Measurements from ENCODE around the gene RALGPS1.

DNA sequence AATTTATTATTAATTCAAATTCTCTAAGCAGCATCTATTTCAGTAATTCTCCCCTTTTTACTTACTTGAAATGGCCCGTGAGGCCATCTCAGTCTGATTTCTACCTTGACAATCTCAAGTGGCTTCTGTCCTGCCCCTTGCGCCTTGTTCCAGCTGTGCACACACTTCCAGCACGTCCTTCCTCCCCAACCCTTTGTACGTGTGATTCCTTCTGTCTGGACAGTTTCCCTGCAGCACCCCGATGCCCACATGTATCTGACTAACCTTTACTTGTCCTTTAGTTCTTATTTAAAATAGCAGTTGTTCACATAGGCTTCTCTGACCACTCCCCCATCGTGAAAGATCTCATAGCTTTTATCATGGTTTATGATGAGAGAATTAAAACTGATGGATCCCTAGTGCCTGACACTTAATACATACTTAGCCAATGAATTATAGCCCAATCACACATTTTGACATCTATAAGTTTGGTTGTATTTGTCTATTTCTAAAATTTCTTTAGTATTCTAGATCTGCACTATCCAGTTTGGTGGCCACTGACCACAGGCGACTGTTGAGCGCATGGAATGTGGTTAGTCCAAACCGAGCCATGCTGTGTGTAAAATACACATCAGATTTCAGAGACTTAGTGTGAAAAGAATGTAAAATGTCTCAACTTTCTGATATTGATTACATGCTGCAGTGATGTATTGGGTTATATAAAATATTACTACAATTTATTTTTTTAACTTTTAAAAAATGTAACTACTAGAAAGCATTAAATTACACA is 39.9 kb upstream of the RALGPS1 start:
- TF ChIP-seq SMC3 (IDR thresholded peaks at IDR 0.05; ENCODE audit: low read depth, low read length) = no peak
- no peak for TF ChIP-seq ELF1 (IDR thresholded peaks at IDR 0.05)
- TF ChIP-seq SIN3A (IDR thresholded peaks at IDR 0.05; ENCODE audit: borderline replicate concordance, low read depth, low read length) = no peak
- TF ChIP-seq, protein P1, sequence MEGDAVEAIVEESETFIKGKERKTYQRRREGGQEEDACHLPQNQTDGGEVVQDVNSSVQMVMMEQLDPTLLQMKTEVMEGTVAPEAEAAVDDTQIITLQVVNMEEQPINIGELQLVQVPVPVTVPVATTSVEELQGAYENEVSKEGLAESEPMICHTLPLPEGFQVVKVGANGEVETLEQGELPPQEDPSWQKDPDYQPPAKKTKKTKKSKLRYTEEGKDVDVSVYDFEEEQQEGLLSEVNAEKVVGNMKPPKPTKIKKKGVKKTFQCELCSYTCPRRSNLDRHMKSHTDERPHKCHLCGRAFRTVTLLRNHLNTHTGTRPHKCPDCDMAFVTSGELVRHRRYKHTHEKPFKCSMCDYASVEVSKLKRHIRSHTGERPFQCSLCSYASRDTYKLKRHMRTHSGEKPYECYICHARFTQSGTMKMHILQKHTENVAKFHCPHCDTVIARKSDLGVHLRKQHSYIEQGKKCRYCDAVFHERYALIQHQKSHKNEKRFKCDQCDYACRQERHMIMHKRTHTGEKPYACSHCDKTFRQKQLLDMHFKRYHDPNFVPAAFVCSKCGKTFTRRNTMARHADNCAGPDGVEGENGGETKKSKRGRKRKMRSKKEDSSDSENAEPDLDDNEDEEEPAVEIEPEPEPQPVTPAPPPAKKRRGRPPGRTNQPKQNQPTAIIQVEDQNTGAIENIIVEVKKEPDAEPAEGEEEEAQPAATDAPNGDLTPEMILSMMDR (IDR thresholded peaks at IDR 0.05) = no peak
- no peak for TF ChIP-seq GABPA (IDR thresholded peaks at IDR 0.05; ENCODE audit: low read depth)
- TF ChIP-seq TAF1 (IDR thresholded peaks at IDR 0.05; ENCODE audit: borderline replicate concordance, low read depth, low read length) = no peak
- TF ChIP-seq POLR2AphosphoS5 (IDR thresholded peaks at IDR 0.05; ENCODE audit: low read depth, low read length) = no peak
- TF ChIP-seq TCF12 (IDR thresholded peaks at IDR 0.05) = no peak
- no peak for TF ChIP-seq JUND (IDR thresholded peaks at IDR 0.05)
- TF ChIP-seq, protein P2, sequence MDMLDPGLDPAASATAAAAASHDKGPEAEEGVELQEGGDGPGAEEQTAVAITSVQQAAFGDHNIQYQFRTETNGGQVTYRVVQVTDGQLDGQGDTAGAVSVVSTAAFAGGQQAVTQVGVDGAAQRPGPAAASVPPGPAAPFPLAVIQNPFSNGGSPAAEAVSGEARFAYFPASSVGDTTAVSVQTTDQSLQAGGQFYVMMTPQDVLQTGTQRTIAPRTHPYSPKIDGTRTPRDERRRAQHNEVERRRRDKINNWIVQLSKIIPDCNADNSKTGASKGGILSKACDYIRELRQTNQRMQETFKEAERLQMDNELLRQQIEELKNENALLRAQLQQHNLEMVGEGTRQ (IDR thresholded peaks at IDR 0.05; ENCODE audit: borderline replicate concordance, low read depth, low read length) = no peak
- TF ChIP-seq, protein P3, sequence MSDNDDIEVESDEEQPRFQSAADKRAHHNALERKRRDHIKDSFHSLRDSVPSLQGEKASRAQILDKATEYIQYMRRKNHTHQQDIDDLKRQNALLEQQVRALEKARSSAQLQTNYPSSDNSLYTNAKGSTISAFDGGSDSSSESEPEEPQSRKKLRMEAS (IDR thresholded peaks at IDR 0.05; ENCODE audit: low read depth) = no peak
- TF ChIP-seq NRF1 (IDR thresholded peaks at IDR 0.05; ENCODE audit: low read depth, low read length) = no peak
